Loucy (cell line): ENCODE measurements around the gene TMEM247.

Source experiments
- H2AFZ ChIP-seq: fragments of 200-600 bp; sonication (generic); 2 replicates; pipeline ENCODE4 v1.6.0; 2016; ENCODE audit warnings: antibody characterized with exemption, mild to moderate bottlenecking, low read length, moderate library complexity
- H3F3A ChIP-seq: fragments of 200-600 bp; 2 replicates; pipeline ENCODE4 v1.6.0; 2016; ENCODE audit warnings: antibody characterized with exemption, low read depth, mild to moderate bottlenecking
- H3K27me3 ChIP-seq: fragments of 200-600 bp; sonication (generic); 2 replicates; pipeline ENCODE4 v1.6.1; 2014; ENCODE audit warnings: low read length, mild to moderate bottlenecking; ENCODE audit not compliant: insufficient read depth, poor library complexity, severe bottlenecking
- H3K36me3 ChIP-seq: fragments of 200-600 bp; sonication (generic); 2 replicates; pipeline ENCODE4 v1.6.1; 2016; ENCODE audit warnings: low read length; ENCODE audit not compliant: insufficient read depth
- H3K4me1 ChIP-seq: fragments of 200-600 bp; sonication (generic); 2 replicates; pipeline ENCODE4 v1.5.1; 2014; ENCODE audit warnings: low read length, mild to moderate bottlenecking; ENCODE audit not compliant: insufficient read depth, poor library complexity, severe bottlenecking
- H3K4me2 ChIP-seq: fragments of 200-600 bp; sonication (generic); 2 replicates; pipeline ENCODE4 v1.6.0; 2014; ENCODE audit warnings: antibody characterized with exemption, low read length, low read depth, mild to moderate bottlenecking; ENCODE audit not compliant: poor library complexity, severe bottlenecking
- H3K4me3 ChIP-seq: fragments of 200-600 bp; sonication (generic); 2 replicates; pipeline ENCODE4 v1.5.1; 2014; ENCODE audit warnings: low read length, mild to moderate bottlenecking, mixed read lengths; ENCODE audit not compliant: poor library complexity, severe bottlenecking
- H3K79me2 ChIP-seq: fragments of 200-600 bp; sonication (generic); 2 replicates; pipeline ENCODE4 v1.6.1; 2014; ENCODE audit warnings: low read length; ENCODE audit not compliant: insufficient read depth
- H3K9ac ChIP-seq: fragments of 200-600 bp; sonication (generic); 2 replicates; pipeline ENCODE4 v1.6.0; 2014; ENCODE audit warnings: mild to moderate bottlenecking, low read depth, low read length, moderate library complexity; ENCODE audit not compliant: poor library complexity, severe bottlenecking
- H3K9me2 ChIP-seq: fragments of 200-600 bp; sonication (generic); replicated peaks from 2 replicates; pipeline ENCODE4 v1.6.1; 2016; ENCODE audit warnings: low read depth, low read length, mixed read lengths
- H3K9me3 ChIP-seq: fragments of 200-600 bp; sonication (generic); 2 replicates; pipeline ENCODE4 v1.6.1; 2014; ENCODE audit warnings: mild to moderate bottlenecking, antibody characterized with exemption, low read length, low read depth; ENCODE audit not compliant: insufficient read depth
- H4K20me1 ChIP-seq: fragments of 200-600 bp; sonication (generic); 2 replicates; pipeline ENCODE4 v1.6.0; 2014; ENCODE audit warnings: antibody characterized with exemption, low read length, mild to moderate bottlenecking; ENCODE audit not compliant: insufficient read depth, poor library complexity, severe bottlenecking
- EZH2phosphoT487 ChIP-seq: fragments of 200-600 bp; IDR thresholded peaks from 2 replicates; pipeline ENCODE4 v1.6.1; 2018; ENCODE audit warnings: antibody characterized with exemption, mild to moderate bottlenecking, moderate library complexity, borderline replicate concordance
- TF ChIP-seq, protein P1 (sequence below): fragments of 200-600 bp; sonication (generic); conservative IDR thresholded peaks from 2 replicates; pipeline ENCODE4 v1.5.1; 2014; ENCODE audit warnings: mild to moderate bottlenecking, antibody characterized with exemption, low read length

TMEM247 gene

DNA sequence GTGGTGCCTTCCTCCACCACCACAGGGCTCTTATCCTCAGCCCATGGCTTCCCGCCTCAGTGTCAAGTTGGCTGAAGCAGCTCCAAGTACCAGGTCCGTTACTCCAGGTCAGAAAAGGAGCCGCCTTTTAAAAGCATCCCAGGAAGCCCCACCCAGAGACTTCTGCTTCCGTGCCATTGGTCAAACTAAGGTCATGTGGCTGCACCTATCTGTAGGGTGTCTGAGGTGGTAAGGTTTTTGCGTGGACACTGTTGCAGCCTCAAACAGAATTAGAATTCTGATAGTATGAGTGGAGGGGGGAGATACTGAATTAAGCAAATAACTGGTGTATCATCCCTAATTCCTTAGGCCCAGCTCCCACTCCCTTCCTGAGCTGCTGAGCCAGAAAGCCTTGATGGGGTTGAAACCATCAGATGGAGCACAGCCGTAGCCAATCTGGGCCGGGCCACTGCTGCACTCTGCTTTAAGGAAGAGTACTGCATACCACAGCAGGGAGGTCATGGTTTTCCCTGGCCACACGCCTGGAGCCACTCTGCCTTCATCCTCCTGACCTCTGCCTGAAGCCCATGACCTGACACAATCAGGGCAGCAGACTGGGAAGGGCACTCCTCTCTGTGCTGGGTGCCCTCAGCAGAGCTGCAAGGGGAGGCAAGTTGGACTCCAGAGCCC, 8.4 kb downstream of the TMEM247 start:
- no peaks in the 10 kb centered on the region for H3K9me2 ChIP-seq
- H3K9ac ChIP-seq: no peak overlapping the region
- no peaks in the 10 kb centered on the region for H3K79me2 ChIP-seq
- no peak overlapping the region for H3K4me3 ChIP-seq
- no peaks in the 10 kb centered on the region for H3F3A ChIP-seq
- no peak overlapping the region for H3K4me2 ChIP-seq
- no peaks in the 10 kb centered on the region for H4K20me1 ChIP-seq
- no peaks in the 10 kb centered on the region for H3K9me3 ChIP-seq
- TF ChIP-seq, protein P1, sequence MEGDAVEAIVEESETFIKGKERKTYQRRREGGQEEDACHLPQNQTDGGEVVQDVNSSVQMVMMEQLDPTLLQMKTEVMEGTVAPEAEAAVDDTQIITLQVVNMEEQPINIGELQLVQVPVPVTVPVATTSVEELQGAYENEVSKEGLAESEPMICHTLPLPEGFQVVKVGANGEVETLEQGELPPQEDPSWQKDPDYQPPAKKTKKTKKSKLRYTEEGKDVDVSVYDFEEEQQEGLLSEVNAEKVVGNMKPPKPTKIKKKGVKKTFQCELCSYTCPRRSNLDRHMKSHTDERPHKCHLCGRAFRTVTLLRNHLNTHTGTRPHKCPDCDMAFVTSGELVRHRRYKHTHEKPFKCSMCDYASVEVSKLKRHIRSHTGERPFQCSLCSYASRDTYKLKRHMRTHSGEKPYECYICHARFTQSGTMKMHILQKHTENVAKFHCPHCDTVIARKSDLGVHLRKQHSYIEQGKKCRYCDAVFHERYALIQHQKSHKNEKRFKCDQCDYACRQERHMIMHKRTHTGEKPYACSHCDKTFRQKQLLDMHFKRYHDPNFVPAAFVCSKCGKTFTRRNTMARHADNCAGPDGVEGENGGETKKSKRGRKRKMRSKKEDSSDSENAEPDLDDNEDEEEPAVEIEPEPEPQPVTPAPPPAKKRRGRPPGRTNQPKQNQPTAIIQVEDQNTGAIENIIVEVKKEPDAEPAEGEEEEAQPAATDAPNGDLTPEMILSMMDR: no peak
- no peak for TF ChIP-seq EZH2phosphoT487
- no peaks in the 10 kb centered on the region for H3K27me3 ChIP-seq
- no peak overlapping the region for H2AFZ ChIP-seq
- H3K4me1 ChIP-seq: no peaks in the 10 kb centered on the region
- H3K36me3 ChIP-seq: no peaks in the 10 kb centered on the region

DNA sequence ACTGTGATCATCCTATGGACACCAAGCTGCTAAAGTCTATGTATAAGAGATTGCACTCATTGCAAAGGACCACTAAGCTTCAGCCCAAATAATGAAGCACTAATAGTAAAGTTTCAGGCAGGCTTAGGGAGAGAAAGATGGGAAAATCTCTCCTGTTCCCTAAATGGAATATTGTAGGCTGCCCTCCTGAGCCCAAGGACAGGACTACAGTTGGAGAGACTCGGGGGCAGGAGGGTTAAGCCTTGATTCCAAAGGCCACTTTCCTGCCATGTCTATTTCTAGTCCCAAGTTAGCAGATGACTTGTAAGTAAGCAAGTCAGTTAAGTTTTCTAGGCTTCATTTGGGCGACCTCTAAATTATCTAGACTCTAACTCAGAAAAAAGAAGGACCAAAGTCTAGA, 9.0 kb downstream of the TMEM247 start:
- Histone ChIP-seq H3K9me3 (no peaks in the 10 kb centered on the region), H3K4me1 (no peaks in the 10 kb centered on the region), H3K9me2 (no peaks in the 10 kb centered on the region), H3K27me3 (no peaks in the 10 kb centered on the region), H4K20me1 (no peaks in the 10 kb centered on the region), H3K9ac (no peak overlapping the region), H3K79me2 (no peaks in the 10 kb centered on the region), H3K36me3 (no peaks in the 10 kb centered on the region), H3F3A (no peaks in the 10 kb centered on the region), H3K4me3 (no peak overlapping the region), H3K4me2 (no peak overlapping the region), H2AFZ (no peak overlapping the region)
- TF ChIP-seq, protein P1: no peak
- no peak for TF ChIP-seq EZH2phosphoT487

DNA sequence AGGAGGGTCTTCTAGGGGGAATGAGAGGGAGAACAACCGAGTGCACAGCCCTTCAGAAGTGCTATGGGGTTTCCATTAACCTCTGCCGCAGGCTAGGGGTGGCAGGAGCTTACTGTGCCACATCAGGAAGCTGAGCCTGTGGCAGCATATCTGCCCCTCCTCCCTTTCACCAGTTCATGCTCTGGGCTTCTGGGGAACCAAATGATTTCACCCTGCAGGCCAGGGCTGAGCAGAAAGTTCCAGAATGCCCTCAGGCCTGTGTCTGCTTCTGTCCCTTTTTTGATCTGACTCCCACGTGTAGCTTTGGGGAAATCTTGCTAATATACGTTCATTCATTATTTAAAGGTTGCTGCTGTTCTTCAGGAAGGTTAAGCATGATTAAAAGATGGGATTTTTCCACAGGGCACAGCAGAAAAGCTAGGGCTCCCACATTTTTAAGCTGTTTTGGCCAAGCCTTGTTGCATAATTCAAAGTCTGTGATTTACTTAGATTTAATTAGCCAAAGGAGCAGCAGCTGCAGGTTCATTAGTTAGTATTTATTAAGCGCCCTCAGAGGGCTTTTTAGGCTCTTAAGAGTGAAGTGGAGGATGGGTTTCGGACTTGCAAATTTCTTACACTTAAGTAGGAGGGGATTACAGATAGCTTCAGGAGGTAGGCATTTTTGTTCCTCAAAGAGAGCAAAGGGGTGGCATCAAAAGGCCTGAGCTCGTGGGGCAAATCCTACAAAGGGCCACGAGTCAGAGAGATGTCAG, 10.2 kb downstream of the TMEM247 start:
- Histone ChIP-seq H3K4me1 (no peaks in the 10 kb centered on the region), H3K27me3 (no peaks in the 10 kb centered on the region), H3K4me2 (no peak overlapping the region), H3K9me3 (no peaks in the 10 kb centered on the region), H4K20me1 (no peaks in the 10 kb centered on the region), H3K79me2 (no peaks in the 10 kb centered on the region), H3K4me3 (no peak overlapping the region), H2AFZ (no peak overlapping the region), H3F3A (no peaks in the 10 kb centered on the region), H3K9me2 (no peaks in the 10 kb centered on the region), H3K36me3 (no peaks in the 10 kb centered on the region), H3K9ac (no peak overlapping the region)
- TF ChIP-seq, protein P1: no peak
- TF ChIP-seq EZH2phosphoT487: no peak
